BE2C (cell line): ENCODE data around the gene RANBP3L.

Experiments
- DNase-seq: peaks from one replicate; pipeline ENCODE4 v3.0.0-alpha.2; 2020
- H3K27me3 ChIP-seq: fragments of 250-450 bp; sonication (Bioruptor Pico); 2 replicates; pipeline ENCODE4 v1.5.1; 2020; ENCODE audit warnings: mild to moderate bottlenecking
- H3K36me3 ChIP-seq: fragments of 250-450 bp; sonication (Bioruptor Pico); 2 replicates; pipeline ENCODE4 v1.5.1; 2020; ENCODE audit warnings: mild to moderate bottlenecking
- H3K4me1 ChIP-seq: fragments of 250-450 bp; sonication (Bioruptor Pico); 2 replicates; pipeline ENCODE4 v1.5.1; 2020
- H3K4me3 ChIP-seq: 2 replicates; pipeline ENCODE4 v1.5.1; 2011; ENCODE audit warnings: low read depth, low read length
- H3K9me3 ChIP-seq: fragments of 250-450 bp; sonication (Bioruptor Pico); 2 replicates; pipeline ENCODE4 v1.5.1; 2020
- TF ChIP-seq, protein P1 (sequence below): IDR thresholded peaks from 2 replicates; pipeline ENCODE4 v1.5.1; 2012; ENCODE audit warnings: mild to moderate bottlenecking, low read depth, low read length

Gene RANBP3L

DNA sequence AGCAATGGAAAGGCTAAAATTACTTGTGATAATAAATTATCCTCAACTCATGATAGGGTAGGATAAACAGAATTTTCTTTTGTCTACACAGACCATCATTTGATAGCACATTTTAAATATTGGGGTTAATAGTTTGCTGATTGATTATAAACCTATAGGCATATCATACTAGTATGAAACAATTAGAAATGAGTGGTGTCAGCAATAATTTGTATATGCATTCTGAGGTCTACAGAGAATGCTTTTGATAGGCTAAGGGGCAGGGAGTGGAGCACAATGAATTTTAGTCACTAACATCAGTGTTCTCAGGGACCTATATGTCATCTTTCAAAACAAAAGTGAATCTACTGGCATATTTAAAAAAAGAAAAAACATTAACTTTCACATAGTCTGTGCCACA, 32.2 kb downstream of the RANBP3L start:
- Histone ChIP-seq H3K36me3 (no peaks in the 10 kb centered on the region), H3K4me1 (no peaks in the 10 kb centered on the region), H3K9me3 (no peaks in the 10 kb centered on the region), H3K27me3 (peaks cover 8% of the 10 kb centered on the region; the same call in 1 of the 2 replicates), H3K4me3 (no peak overlapping the region)
- no peak for DNase-seq
- TF ChIP-seq, protein P1, sequence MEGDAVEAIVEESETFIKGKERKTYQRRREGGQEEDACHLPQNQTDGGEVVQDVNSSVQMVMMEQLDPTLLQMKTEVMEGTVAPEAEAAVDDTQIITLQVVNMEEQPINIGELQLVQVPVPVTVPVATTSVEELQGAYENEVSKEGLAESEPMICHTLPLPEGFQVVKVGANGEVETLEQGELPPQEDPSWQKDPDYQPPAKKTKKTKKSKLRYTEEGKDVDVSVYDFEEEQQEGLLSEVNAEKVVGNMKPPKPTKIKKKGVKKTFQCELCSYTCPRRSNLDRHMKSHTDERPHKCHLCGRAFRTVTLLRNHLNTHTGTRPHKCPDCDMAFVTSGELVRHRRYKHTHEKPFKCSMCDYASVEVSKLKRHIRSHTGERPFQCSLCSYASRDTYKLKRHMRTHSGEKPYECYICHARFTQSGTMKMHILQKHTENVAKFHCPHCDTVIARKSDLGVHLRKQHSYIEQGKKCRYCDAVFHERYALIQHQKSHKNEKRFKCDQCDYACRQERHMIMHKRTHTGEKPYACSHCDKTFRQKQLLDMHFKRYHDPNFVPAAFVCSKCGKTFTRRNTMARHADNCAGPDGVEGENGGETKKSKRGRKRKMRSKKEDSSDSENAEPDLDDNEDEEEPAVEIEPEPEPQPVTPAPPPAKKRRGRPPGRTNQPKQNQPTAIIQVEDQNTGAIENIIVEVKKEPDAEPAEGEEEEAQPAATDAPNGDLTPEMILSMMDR = no peak

DNA sequence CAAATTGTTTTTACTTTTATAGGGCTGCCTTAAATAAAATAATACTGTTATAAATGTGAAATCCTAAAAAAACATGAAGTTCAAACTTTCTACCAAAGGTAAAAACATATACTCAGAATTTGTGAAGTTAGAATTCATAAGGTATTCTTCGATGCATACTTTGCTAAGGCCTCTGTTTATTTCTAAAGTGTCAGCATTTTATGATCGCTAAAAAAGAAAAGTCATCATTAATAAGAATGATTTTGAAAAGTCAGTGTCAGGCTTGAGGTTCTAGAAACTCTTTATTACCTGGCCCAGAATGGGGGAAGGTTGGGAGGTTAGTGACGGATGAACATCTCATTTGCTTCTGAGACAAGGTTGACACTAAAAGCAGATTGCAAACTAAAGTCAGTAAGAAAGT, 33.8 kb downstream of the RANBP3L start:
- H3K9me3 ChIP-seq = no peaks in the 10 kb centered on the region
- H3K27me3 ChIP-seq = peaks cover 7% of the 10 kb centered on the region; the same call in 1 of the 2 replicates
- H3K4me3 ChIP-seq = no peak overlapping the region
- no peaks in the 10 kb centered on the region for H3K4me1 ChIP-seq
- no peak for DNase-seq
- H3K36me3 ChIP-seq = no peaks in the 10 kb centered on the region
- TF ChIP-seq, protein P1 = no peak

DNA sequence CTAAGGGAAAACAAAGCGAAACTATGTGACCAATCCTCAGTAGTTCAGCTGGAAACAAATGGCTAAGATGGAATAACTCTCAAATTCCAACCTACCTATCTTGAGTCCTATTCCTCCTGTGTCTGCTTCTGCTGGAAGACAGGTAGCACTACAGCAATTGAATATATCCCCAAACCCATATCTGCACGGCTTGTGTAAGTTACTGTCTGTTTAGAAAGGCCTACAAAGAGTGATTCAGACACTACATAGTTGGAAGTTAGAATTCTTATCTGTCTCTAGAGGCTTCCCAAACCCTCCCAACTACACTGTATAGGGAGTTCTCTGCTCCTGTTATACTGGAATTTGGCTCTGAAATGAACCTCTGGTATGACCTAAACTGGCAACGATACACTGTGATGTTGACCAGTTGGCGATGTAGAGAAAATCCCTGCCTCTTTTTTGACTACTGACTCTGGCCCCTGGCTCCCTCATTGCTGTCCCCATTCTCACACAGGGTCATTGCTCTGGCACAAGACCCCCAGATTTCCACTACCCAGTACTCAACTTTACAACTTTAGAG, 37.4 kb downstream of the RANBP3L start:
- no peaks in the 10 kb centered on the region for H3K36me3 ChIP-seq
- DNase-seq = no peak
- no peak overlapping the region for H3K4me3 ChIP-seq
- TF ChIP-seq, protein P1 = no peak
- H3K27me3 ChIP-seq = peaks cover 13% of the 10 kb centered on the region
- no peaks in the 10 kb centered on the region for H3K9me3 ChIP-seq
- no peaks in the 10 kb centered on the region for H3K4me1 ChIP-seq

DNA sequence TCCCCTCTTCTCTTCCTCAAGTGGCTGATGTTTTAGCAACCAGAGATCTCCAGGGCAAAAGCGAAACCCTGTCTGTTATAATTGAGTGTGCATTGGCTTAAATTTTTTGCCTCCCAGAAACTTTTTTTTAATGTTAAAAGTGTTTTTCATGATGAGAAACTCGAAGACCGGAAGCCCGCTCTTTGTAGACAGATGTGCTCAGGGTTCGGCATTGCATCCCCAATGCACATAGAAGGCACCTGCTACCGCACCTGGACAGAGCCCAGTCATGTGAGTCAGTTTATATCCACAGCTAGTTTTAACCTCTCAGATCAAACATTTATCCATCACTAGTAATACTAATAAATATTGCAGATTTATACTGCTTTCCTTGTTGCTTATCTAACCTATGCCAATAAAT, 40.5 kb downstream of the RANBP3L start:
- no peaks in the 10 kb centered on the region for H3K4me1 ChIP-seq
- TF ChIP-seq, protein P1 = no peak
- no peak overlapping the region for H3K4me3 ChIP-seq
- H3K27me3 ChIP-seq = peaks cover 33% of the 10 kb centered on the region
- no peaks in the 10 kb centered on the region for H3K36me3 ChIP-seq
- H3K9me3 ChIP-seq = no peaks in the 10 kb centered on the region
- no peak for DNase-seq

DNA sequence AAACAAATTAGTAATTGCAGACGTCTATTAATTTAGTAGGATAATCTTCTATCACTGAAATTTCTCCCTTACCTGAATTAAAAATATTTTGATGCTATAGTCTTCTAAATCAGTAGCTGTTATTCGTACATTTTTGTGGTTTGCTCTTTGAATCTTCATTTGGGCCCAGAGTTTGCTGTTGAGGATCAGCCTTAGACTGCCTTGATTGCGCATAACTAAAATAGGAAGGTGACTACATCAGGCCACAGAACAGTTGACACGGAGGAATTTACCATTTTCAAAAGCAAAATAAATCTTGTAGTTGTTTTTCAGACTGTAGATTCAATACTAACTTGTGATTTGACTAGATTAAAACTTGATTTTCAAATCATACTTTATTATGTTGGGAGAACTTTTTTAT, 48.1 kb downstream of the RANBP3L start:
- TF ChIP-seq, protein P1 = no peak
- Histone ChIP-seq H3K27me3 (peaks cover 23% of the 10 kb centered on the region), H3K4me3 (no peak overlapping the region), H3K9me3 (no peaks in the 10 kb centered on the region), H3K4me1 (no peaks in the 10 kb centered on the region), H3K36me3 (no peaks in the 10 kb centered on the region)
- no peak for DNase-seq

DNA sequence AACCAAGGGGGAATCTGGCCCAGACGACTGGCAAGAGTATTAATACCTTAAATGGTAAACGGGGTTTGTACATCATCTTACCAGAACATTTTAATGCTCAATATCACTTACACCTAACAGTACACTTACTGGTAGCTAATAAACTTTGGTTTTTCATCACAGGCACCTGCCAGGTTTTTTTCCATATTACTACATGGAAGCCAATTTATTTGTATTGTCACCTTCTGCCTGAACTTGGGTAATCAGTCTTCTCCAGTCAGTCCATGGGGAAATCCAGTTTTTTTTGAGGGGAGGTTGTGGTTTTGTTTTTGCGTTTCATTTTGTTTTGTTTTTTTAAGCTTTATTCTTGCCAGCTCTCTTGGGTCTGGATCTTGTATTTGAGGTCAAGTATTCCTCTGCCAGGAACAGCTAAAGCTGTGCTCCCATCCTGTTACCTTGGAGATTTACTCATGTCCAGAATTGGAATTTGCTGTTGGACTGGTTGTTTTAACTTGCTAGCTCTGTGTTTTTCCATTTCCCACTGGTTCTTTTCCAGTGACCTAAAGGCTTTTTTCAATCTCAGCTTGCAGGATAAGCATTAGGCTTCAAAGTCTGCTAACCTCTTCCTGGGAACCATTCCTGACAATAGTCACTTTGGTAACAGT, 48.9 kb downstream of the RANBP3L start:
- TF ChIP-seq, protein P1 = no peak
- no peak for DNase-seq
- peaks cover 18% of the 10 kb centered on the region for H3K27me3 ChIP-seq
- no peaks in the 10 kb centered on the region for H3K4me1 ChIP-seq
- H3K36me3 ChIP-seq = no peaks in the 10 kb centered on the region
- H3K9me3 ChIP-seq = no peaks in the 10 kb centered on the region
- H3K4me3 ChIP-seq = no peak overlapping the region
